Neuronal stem cell (in vitro differentiated cells): Measurements from ENCODE around the gene LHX4.

Source experiments
- DNase-seq: peaks from one replicate; pipeline ENCODE4 v3.0.0-alpha.2; 2013; ENCODE audit warnings: low spot score
- H2AFZ ChIP-seq: one replicate; pipeline ENCODE4 v1.6.1; 2013; ENCODE audit warnings: mild to moderate bottlenecking, low read length, inconsistent platforms
- H2AK5ac ChIP-seq: 2 replicates; pipeline ENCODE4 v1.6.1; 2013; ENCODE audit warnings: low read depth, mild to moderate bottlenecking, inconsistent platforms, low read length, moderate library complexity, mixed read lengths
- H2BK120ac ChIP-seq: 2 replicates; pipeline ENCODE4 v1.6.1; 2013; ENCODE audit warnings: low read depth, mild to moderate bottlenecking, inconsistent platforms, low read length, moderate library complexity, mixed read lengths
- H2BK12ac ChIP-seq: one replicate; pipeline ENCODE4 v1.6.1; 2013; ENCODE audit warnings: low read length, inconsistent platforms
- H2BK15ac ChIP-seq: 2 replicates; pipeline ENCODE4 v1.6.1; 2013; ENCODE audit warnings: mild to moderate bottlenecking, low read length, inconsistent platforms, mixed read lengths
- H2BK5ac ChIP-seq: one replicate; pipeline ENCODE4 v1.6.1; 2013; ENCODE audit warnings: inconsistent platforms, mild to moderate bottlenecking, low read length, moderate library complexity
- H3K14ac ChIP-seq: one replicate; pipeline ENCODE4 v1.6.1; 2013; ENCODE audit warnings: low read length, inconsistent platforms
- H3K18ac ChIP-seq: 2 replicates; pipeline ENCODE4 v1.6.1; 2013; ENCODE audit warnings: low read length, inconsistent platforms
- H3K23ac ChIP-seq: 2 replicates; pipeline ENCODE4 v1.6.1; 2013; ENCODE audit warnings: low read depth, mild to moderate bottlenecking, mixed read lengths, low read length, inconsistent platforms; ENCODE audit not compliant: poor library complexity
- H3K27ac ChIP-seq: replicated peaks from 3 replicates; pipeline ENCODE4 v1.5.1; 2013; ENCODE audit warnings: low read length, inconsistent platforms
- H3K27me3 ChIP-seq, 3 experiments: 2 replicates each; pipeline ENCODE4 v1.6.1; 2013; ENCODE audit warnings: low read length in 3 of 3, mild to moderate bottlenecking in 2 of 3, inconsistent platforms in 1 of 3, low read depth in 1 of 3, mixed read lengths in 1 of 3, moderate library complexity in 1 of 3; ENCODE audit not compliant: control insufficient read depth in 3 of 3, insufficient read depth in 3 of 3
- H3K36me3 ChIP-seq, 2 donors: replicated peaks in 1 of 2; 2 replicates each; pipeline ENCODE4 v1.6.1; 2013; ENCODE audit warnings: low read length in 2 of 2; ENCODE audit not compliant: control insufficient read depth in 2 of 2, insufficient read depth in 2 of 2
- H3K4ac ChIP-seq: 2 replicates; pipeline ENCODE4 v1.6.1; 2013; ENCODE audit warnings: inconsistent platforms, mild to moderate bottlenecking, low read length, moderate library complexity
- H3K4me1 ChIP-seq, 2 donors: 1 replicate in 1 of 2; 2 replicates in 1 of 2; pipeline ENCODE4 v1.6.1; 2013; ENCODE audit warnings: low read length in 2 of 2, low read depth in 1 of 2; ENCODE audit not compliant: control insufficient read depth in 2 of 2, insufficient read depth in 1 of 2
- H3K4me2 ChIP-seq: one replicate; pipeline ENCODE4 v1.6.1; 2013; ENCODE audit warnings: mild to moderate bottlenecking, low read length, inconsistent platforms; ENCODE audit not compliant: insufficient read depth, poor library complexity, severe bottlenecking
- H3K4me3 ChIP-seq, 2 donors: 2 replicates each; pipeline ENCODE4 v1.5.1; 2013; ENCODE audit warnings: low read length in 2 of 2, mild to moderate bottlenecking in 2 of 2, inconsistent platforms in 1 of 2, moderate library complexity in 1 of 2
- H3K79me1 ChIP-seq: one replicate; pipeline ENCODE4 v1.6.1; 2013; ENCODE audit warnings: low read depth, mild to moderate bottlenecking, inconsistent platforms, low read length, moderate library complexity
- H3K9ac ChIP-seq: one replicate; pipeline ENCODE4 v1.6.1; 2013; ENCODE audit warnings: mild to moderate bottlenecking, low read depth, low read length, inconsistent platforms; ENCODE audit not compliant: poor library complexity
- H3K9me3 ChIP-seq, 2 donors: replicated peaks in 1 of 2; 2 replicates each; pipeline versions ENCODE3 to v1.6.1; 2013; ENCODE audit warnings: low read length in 2 of 2, mild to moderate bottlenecking in 2 of 2, inconsistent platforms in 1 of 2, low read depth in 1 of 2, mixed read lengths in 1 of 2, moderate library complexity in 1 of 2; ENCODE audit not compliant: control insufficient read depth in 2 of 2, insufficient read depth in 1 of 2
- H4K8ac ChIP-seq: one replicate; pipeline ENCODE4 v1.6.1; 2013; ENCODE audit warnings: low read depth, mild to moderate bottlenecking, inconsistent platforms, low read length, moderate library complexity
- H4K91ac ChIP-seq: one replicate; pipeline ENCODE4 v1.6.1; 2013; ENCODE audit warnings: low read length, low read depth, mild to moderate bottlenecking, inconsistent platforms; ENCODE audit not compliant: poor library complexity
- WGBS, 2 donors: extraction: QIAGEN DNeasy Blood & Tissue Kit; methylation state at CpG; one replicate each; pipeline ENCODE4 v1.1.7; 2013; ENCODE audit warnings: missing lambda C conversion rate in 2 of 2, mixed read lengths in 1 of 2; ENCODE audit not compliant: insufficient read length in 2 of 2, insufficient replicate concordance in 1 of 2; ENCODE audit errors: extremely low coverage in 2 of 2; 5-methylcytosine and 5-hydroxymethylcytosine counted together

The LHX4 gene

GRCh38 chr1:180279651-180280050, 49.6 kb downstream of the LHX4 start:
- H2BK5ac ChIP-seq: no peak overlapping the region
- WGBS, 2 donors: no CpG with 5 or more reads among the region's 1 CpG
- no peak overlapping the region for H3K4me3 ChIP-seq
- no peak overlapping the region for H3K23ac ChIP-seq
- H3K9ac ChIP-seq: no peak overlapping the region
- H4K8ac ChIP-seq: no peak overlapping the region
- H2BK120ac ChIP-seq: no peak overlapping the region
- DNase-seq: no peak
- H3K27ac ChIP-seq: no peak overlapping the region
- no peak overlapping the region for H4K91ac ChIP-seq
- H3K4me2 ChIP-seq: no peak overlapping the region
- peaks cover 0 to 3% of the 10 kb centered on the region in 2 donors for H3K9me3 ChIP-seq
- no peak overlapping the region for H2AK5ac ChIP-seq
- H3K36me3 ChIP-seq: peaks cover 0 to 66% of the 10 kb centered on the region in 2 donors
- H3K4ac ChIP-seq: no peak overlapping the region
- no peak overlapping the region for H3K14ac ChIP-seq
- no peak overlapping the region for H2AFZ ChIP-seq
- no peaks in the 10 kb centered on the region for H3K79me1 ChIP-seq
- H2BK12ac ChIP-seq: no peak overlapping the region
- no peaks in the 10 kb centered on the region for H3K27me3 ChIP-seq
- H3K18ac ChIP-seq: no peak overlapping the region
- no peak overlapping the region for H2BK15ac ChIP-seq
- peaks cover 0 to 8% of the 10 kb centered on the region in 2 donors for H3K4me1 ChIP-seq

GRCh38 chr1:180280617-180281016, 50.6 kb downstream of the LHX4 start:
- H2BK5ac ChIP-seq: no peak overlapping the region
- H3K9ac ChIP-seq: no peak overlapping the region
- peaks cover 0 to 65% of the 10 kb centered on the region in 2 donors for H3K36me3 ChIP-seq
- H2BK120ac ChIP-seq: no peak overlapping the region
- WGBS, 2 donors: no CpG with 5 or more reads among the region's 2 CpGs
- no peak overlapping the region for H4K8ac ChIP-seq
- no peaks in the 10 kb centered on the region for H3K79me1 ChIP-seq
- no peak overlapping the region for H2AK5ac ChIP-seq
- no peak overlapping the region for H2BK15ac ChIP-seq
- H3K27me3 ChIP-seq: no peaks in the 10 kb centered on the region
- H3K27ac ChIP-seq: no peak overlapping the region
- no peak overlapping the region for H3K4me2 ChIP-seq
- no peak overlapping the region for H3K23ac ChIP-seq
- no peak overlapping the region for H3K4ac ChIP-seq
- no peak overlapping the region for H3K18ac ChIP-seq
- H2BK12ac ChIP-seq: no peak overlapping the region
- no peak overlapping the region for H2AFZ ChIP-seq
- no peak for DNase-seq
- peaks cover 0 to 2% of the 10 kb centered on the region in 2 donors for H3K9me3 ChIP-seq
- H4K91ac ChIP-seq: no peak overlapping the region
- H3K4me3 ChIP-seq: no peak overlapping the region
- H3K4me1 ChIP-seq: peaks cover 0 to 8% of the 10 kb centered on the region in 2 donors
- H3K14ac ChIP-seq: no peak overlapping the region

DNA sequence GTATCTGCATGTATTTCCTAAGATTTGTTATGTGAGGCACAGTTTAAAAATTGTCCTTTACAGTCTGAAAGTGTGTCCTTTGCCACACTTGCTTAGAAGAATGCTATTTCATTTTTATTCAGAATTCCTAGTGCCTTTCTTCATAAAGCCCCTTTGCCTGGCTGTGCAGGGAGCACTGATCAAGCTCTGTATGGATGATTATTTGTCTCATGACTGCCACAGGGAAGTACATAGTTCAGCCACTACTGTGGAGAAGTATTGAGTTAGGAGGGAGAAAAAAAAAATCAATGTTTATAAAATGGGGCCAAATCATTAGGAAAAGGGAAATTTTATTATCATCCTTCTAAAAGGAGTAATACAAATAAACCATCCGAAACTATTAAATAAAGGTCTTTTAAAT, 51.4 kb downstream of the LHX4 start:
- H2AFZ ChIP-seq: no peak overlapping the region
- no peaks in the 10 kb centered on the region for H3K27me3 ChIP-seq
- no peak overlapping the region for H3K27ac ChIP-seq
- no CpG with 5 or more reads among the region's 1 CpG for WGBS, 2 donors
- H3K4me2 ChIP-seq: no peak overlapping the region
- H3K4ac ChIP-seq: no peak overlapping the region
- peaks cover 0 to 64% of the 10 kb centered on the region in 2 donors for H3K36me3 ChIP-seq
- no peak overlapping the region for H4K8ac ChIP-seq
- no peak overlapping the region for H3K4me3 ChIP-seq
- no peak overlapping the region for H3K14ac ChIP-seq
- H3K18ac ChIP-seq: no peak overlapping the region
- no peaks in the 10 kb centered on the region for H3K79me1 ChIP-seq
- no peak overlapping the region for H2AK5ac ChIP-seq
- H3K9me3 ChIP-seq: no peaks in the 10 kb centered on the region
- H2BK12ac ChIP-seq: no peak overlapping the region
- H4K91ac ChIP-seq: no peak overlapping the region
- H2BK5ac ChIP-seq: no peak overlapping the region
- no peak overlapping the region for H3K9ac ChIP-seq
- no peak overlapping the region for H3K23ac ChIP-seq
- H2BK120ac ChIP-seq: no peak overlapping the region
- H3K4me1 ChIP-seq: peaks cover 0 to 8% of the 10 kb centered on the region in 2 donors
- DNase-seq: no peak
- no peak overlapping the region for H2BK15ac ChIP-seq

DNA sequence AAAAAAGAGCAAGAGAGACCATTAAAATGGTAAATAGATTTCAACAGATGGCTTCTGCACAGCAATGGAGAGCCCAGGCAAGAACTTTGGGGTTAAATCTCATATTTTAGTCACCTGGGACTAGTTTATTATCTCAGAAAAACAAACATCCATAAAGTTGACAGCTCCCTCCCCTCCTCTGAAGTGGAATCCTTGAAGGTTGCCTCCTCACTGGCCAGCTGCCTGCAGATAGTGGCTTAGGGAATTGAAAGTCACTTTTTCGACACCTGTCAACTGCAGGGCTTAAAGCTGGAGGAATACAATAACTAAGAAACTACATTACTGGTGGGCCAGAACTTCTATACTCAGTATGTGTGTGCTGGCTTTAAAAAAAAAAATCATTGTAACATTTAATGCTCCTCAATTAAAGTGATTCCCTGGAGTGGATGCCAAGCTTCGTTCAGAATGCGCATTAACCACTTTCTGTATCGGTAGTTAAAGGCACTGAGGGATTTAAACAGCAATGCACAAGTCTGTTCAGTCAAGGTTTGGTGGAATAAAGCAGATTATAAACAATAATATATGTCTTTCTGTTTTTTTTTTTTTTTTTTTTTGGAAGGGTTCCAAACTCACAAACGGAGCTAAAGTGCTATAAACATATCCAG, 52.5 kb downstream of the LHX4 start:
- no peak overlapping the region for H3K14ac ChIP-seq
- H3K27ac ChIP-seq: no peak overlapping the region
- no CpG with 5 or more reads among the region's 5 CpGs for WGBS, 2 donors
- H2BK15ac ChIP-seq: no peak overlapping the region
- no peak overlapping the region for H2BK120ac ChIP-seq
- no peak overlapping the region for H2BK5ac ChIP-seq
- H4K91ac ChIP-seq: no peak overlapping the region
- no peaks in the 10 kb centered on the region for H3K79me1 ChIP-seq
- H4K8ac ChIP-seq: no peak overlapping the region
- H3K4me1 ChIP-seq: peaks cover 0 to 8% of the 10 kb centered on the region in 2 donors
- no peak overlapping the region for H3K23ac ChIP-seq
- DNase-seq: no peak
- no peak overlapping the region for H3K18ac ChIP-seq
- H2AFZ ChIP-seq: no peak overlapping the region
- H3K4me2 ChIP-seq: no peak overlapping the region
- H3K4ac ChIP-seq: no peak overlapping the region
- no peak overlapping the region for H3K9ac ChIP-seq
- no peak overlapping the region for H3K4me3 ChIP-seq
- no peaks in the 10 kb centered on the region for H3K27me3 ChIP-seq
- peaks cover 0 to 69% of the 10 kb centered on the region in 2 donors for H3K36me3 ChIP-seq
- no peak overlapping the region for H2AK5ac ChIP-seq
- H2BK12ac ChIP-seq: no peak overlapping the region
- no peaks in the 10 kb centered on the region for H3K9me3 ChIP-seq
